Loucy (cell line): ENCODE measurements around the gene FAP.

Experiments used
- EZH2phosphoT487 ChIP-seq: fragments of 200-600 bp; IDR thresholded peaks from 2 replicates; pipeline ENCODE4 v1.6.1; 2018; ENCODE audit warnings: antibody characterized with exemption, mild to moderate bottlenecking, moderate library complexity, borderline replicate concordance
- TF ChIP-seq, protein P1 (sequence below): fragments of 200-600 bp; sonication (generic); conservative IDR thresholded peaks from 2 replicates; pipeline ENCODE4 v1.5.1; 2014; ENCODE audit warnings: mild to moderate bottlenecking, antibody characterized with exemption, low read length

- TF ChIP-seq, protein P1, sequence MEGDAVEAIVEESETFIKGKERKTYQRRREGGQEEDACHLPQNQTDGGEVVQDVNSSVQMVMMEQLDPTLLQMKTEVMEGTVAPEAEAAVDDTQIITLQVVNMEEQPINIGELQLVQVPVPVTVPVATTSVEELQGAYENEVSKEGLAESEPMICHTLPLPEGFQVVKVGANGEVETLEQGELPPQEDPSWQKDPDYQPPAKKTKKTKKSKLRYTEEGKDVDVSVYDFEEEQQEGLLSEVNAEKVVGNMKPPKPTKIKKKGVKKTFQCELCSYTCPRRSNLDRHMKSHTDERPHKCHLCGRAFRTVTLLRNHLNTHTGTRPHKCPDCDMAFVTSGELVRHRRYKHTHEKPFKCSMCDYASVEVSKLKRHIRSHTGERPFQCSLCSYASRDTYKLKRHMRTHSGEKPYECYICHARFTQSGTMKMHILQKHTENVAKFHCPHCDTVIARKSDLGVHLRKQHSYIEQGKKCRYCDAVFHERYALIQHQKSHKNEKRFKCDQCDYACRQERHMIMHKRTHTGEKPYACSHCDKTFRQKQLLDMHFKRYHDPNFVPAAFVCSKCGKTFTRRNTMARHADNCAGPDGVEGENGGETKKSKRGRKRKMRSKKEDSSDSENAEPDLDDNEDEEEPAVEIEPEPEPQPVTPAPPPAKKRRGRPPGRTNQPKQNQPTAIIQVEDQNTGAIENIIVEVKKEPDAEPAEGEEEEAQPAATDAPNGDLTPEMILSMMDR: no peak
- no peak for TF ChIP-seq EZH2phosphoT487
These were observed at the start of gene FAP for GRCh38 chr2:162243294-162243693.
